Measurements from ENCODE around the gene MACROD2. TPM values are rescaled to one million over a fixed set of nuclear protein-coding genes. Genes with fewer than 3 reads are reported as not detected.

The MACROD2 gene
- total RNA-seq, 4 donors from 2014 or later, result 10.0 to 24.0 (median 17.0) TPM

DNA sequence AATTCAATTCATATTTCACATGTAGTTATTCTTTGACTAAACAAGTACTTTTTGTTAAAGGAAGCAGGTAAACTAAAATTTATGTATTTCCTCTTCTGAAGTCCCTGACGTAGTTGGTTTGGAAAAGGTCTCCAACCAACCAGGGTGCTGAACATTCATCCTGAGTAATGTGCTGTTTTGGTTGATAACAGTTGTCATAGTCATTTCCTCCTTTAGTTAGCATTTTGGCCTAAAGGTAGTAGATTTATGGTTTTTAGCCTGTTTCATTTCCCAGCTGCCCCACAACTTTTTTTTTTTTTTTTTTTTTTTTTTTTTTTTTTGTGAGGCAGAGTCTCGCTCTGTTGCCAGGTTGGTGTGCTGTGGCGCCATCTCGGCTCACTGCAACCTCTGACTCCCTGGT is 724.9 kb downstream of the MACROD2 start:
- H3K4me3 ChIP-seq (ENCODE audit: low read depth, poor library complexity, severe bottlenecking), result no peak overlapping the region
- intact Hi-C loops (cut with DNase I; ENCODE audit: low total_unique reads), result no loop called here
- no peak for DNase-seq (ENCODE audit: low spot score in 2 of 2)
- TF ChIP-seq, protein P1, sequence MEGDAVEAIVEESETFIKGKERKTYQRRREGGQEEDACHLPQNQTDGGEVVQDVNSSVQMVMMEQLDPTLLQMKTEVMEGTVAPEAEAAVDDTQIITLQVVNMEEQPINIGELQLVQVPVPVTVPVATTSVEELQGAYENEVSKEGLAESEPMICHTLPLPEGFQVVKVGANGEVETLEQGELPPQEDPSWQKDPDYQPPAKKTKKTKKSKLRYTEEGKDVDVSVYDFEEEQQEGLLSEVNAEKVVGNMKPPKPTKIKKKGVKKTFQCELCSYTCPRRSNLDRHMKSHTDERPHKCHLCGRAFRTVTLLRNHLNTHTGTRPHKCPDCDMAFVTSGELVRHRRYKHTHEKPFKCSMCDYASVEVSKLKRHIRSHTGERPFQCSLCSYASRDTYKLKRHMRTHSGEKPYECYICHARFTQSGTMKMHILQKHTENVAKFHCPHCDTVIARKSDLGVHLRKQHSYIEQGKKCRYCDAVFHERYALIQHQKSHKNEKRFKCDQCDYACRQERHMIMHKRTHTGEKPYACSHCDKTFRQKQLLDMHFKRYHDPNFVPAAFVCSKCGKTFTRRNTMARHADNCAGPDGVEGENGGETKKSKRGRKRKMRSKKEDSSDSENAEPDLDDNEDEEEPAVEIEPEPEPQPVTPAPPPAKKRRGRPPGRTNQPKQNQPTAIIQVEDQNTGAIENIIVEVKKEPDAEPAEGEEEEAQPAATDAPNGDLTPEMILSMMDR (IDR thresholded peaks at IDR 0.05), result no peak
- no peak for TF ChIP-seq POLR2A (IDR thresholded peaks at IDR 0.05)
- WGBS, 2 donors, result 86% methylated on average over 4 of the region's 4 CpGs

DNA sequence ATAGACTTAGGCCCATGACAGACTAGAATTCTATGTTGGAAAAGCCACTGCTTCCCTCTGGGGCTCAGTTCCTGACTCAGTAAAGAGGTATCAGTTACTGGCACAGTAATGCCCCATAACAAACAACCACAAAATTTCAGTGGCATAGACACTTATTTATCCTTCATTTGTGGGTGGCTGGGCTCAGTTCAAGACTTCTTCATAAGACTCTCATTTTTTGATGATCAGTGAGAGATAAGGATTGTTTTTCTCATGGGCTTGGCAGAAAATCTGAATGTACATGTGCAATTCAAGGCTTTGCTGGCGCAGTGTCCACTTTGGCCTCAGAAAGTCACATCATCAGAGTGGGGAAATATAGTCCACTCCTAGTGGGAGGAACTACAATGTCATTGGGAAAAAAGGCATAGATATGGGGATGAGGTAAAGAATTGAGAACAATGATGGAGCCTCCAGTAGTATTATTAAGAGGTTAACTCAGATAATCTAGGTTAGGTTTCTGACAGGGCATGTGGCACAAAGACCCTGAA is 726.7 kb downstream of the MACROD2 start:
- no peak for DNase-seq (ENCODE audit: low spot score in 2 of 2)
- TF ChIP-seq, protein P1 (IDR thresholded peaks at IDR 0.05), result no peak
- no peak for TF ChIP-seq POLR2A (IDR thresholded peaks at IDR 0.05)
- H3K4me3 ChIP-seq (ENCODE audit: low read depth, poor library complexity, severe bottlenecking), result no peak overlapping the region
- intact Hi-C loops (cut with DNase I; ENCODE audit: low total_unique reads), result no loop called here
- 89 to 100% methylated on average over 1 of the region's 1 CpG for WGBS, 2 donors

DNA sequence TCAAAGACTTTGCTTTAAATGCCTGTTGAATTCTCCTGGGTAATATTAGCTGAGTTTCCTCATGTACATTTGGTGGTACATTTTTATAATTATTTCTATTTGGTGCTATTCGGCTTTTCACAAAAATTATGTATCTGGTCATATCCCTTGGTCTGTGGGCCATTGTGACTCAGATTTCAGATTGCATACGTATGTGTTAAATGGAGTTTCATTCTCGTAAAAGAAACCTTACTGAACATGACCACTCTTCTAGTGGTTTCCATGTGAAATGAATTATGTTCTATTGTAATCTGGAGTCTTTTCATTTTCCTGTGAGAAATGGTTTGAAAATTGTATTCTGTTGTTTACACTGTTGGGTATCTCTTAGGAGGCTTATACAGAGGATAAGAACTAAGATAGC is 728.3 kb downstream of the MACROD2 start:
- no peak overlapping the region for H3K4me3 ChIP-seq (ENCODE audit: low read depth, poor library complexity, severe bottlenecking)
- no peak for DNase-seq (ENCODE audit: low spot score in 2 of 2)
- 87 to 93% methylated on average over 3 of the region's 3 CpGs for WGBS, 2 donors
- TF ChIP-seq, protein P1 (IDR thresholded peaks at IDR 0.05), result no peak
- TF ChIP-seq POLR2A (IDR thresholded peaks at IDR 0.05), result no peak
- intact Hi-C loops (cut with DNase I; ENCODE audit: low total_unique reads), result no loop called here

DNA sequence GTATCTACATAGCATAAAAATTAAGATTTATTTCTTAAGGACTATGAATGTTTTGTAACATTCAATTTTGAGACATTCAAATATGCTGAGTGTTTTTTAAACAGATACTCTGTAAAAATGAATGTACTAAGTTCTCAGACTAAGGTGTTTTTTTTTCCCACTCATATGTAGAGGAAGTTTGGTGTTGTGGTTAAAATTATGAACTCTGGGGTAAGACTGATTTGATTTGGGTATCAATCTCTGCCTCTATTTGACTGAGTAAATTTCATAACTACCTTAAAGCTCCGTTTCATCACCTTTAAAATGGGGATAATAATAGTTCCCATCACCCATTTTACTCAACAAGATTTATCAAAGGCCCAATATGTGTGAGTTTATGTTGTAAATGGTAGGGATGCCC is 728.7 kb downstream of the MACROD2 start:
- H3K4me3 ChIP-seq (ENCODE audit: low read depth, poor library complexity, severe bottlenecking), result no peak overlapping the region
- no peak for DNase-seq (ENCODE audit: low spot score in 2 of 2)
- intact Hi-C loops (cut with DNase I; ENCODE audit: low total_unique reads), result no loop called here
- TF ChIP-seq, protein P1 (IDR thresholded peaks at IDR 0.05), result no peak
- TF ChIP-seq POLR2A (IDR thresholded peaks at IDR 0.05), result no peak
- WGBS, 2 donors, result 73 to 74% methylated on average over 1 of the region's 1 CpG

DNA sequence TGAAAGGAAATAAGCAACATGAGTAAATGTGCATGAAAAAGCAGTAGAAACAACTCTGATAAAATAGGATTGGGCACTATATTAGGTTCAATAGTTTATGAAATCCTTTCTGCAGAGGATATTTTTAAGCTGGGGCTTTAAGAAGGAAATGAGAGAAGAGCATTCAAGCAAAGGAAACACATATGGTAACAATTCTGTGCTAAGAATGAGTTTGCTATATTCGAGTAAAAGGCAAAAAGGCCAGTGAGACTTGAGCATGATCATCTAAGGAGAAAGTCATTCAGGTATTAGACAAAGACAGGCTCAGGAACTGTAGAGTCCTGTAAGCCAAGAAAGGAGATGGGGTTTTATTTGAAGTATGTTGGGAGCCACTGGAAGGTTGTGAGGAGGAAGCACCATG is 729.2 kb downstream of the MACROD2 start:
- no peak overlapping the region for H3K4me3 ChIP-seq (ENCODE audit: low read depth, poor library complexity, severe bottlenecking)
- WGBS, 2 donors, result 56 to 58% methylated on average over 1 of the region's 1 CpG
- TF ChIP-seq, protein P1 (IDR thresholded peaks at IDR 0.05), result no peak
- no peak for TF ChIP-seq POLR2A (IDR thresholded peaks at IDR 0.05)
- intact Hi-C loops (cut with DNase I; ENCODE audit: low total_unique reads), result no loop called here
- DNase-seq (ENCODE audit: low spot score in 2 of 2), result no peak

DNA sequence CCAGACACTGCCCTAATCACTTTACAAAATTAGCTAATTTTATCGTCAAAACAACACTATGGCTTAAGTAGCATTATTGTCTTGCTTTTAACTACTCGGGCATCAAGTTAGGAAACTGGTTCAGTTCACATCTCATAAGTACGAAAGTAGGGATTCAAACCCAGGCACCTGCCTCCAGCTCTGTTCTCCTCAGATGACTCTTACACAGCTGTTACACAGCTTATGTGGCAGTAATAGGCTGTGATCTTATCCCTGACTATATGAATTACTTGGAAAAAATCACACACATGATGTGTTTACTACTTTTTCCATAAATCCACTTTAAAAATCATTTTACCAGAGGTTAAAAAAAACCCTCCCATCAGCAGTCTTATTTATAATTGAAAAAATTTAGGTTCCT is 731.3 kb downstream of the MACROD2 start:
- WGBS, 2 donors, result 90 to 97% methylated on average over 3 of the region's 3 CpGs
- no peak overlapping the region for H3K4me3 ChIP-seq (ENCODE audit: low read depth, poor library complexity, severe bottlenecking)
- DNase-seq (ENCODE audit: low spot score in 2 of 2), result no peak
- TF ChIP-seq, protein P1 (IDR thresholded peaks at IDR 0.05), result no peak
- TF ChIP-seq POLR2A (IDR thresholded peaks at IDR 0.05), result no peak
- intact Hi-C loops (cut with DNase I; ENCODE audit: low total_unique reads), result no loop called here
